ENCODE data around the gene NKAIN2.

NKAIN2 gene

DNA sequence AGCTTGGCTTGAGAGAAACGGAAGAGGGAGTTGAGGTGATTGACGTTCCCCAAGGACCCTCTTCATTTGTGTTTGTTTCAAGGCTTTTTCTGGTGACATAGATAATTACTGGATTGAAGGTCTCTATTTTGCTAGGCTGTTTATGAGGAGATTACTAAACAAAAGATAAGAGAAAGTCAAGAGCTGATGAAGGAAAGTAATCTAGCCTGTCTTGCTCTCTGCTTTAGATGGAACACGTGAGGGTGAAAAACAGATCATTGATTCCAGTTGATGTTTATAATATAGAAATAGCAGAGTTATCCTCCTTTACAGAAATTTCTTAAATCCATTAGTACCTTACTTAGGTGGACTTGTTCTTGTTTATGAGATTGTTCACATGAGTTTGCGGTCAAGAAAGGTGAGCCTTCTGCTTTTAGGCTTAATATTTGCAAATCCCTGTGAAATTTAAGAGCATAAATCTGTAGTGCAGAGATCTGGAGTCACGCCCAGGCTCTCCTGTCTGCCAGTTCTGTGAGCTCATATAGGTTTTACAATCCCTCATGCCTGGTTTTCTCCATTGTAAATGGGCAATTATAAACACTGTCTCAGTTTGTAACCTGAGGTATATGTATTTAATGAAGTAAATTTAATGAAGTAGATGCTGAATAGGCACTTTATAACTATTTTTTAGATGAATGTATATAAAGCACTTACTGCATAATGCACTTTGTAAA is 272.8 kb downstream of the NKAIN2 start (continued):
- TF ChIP-seq, protein P1, sequence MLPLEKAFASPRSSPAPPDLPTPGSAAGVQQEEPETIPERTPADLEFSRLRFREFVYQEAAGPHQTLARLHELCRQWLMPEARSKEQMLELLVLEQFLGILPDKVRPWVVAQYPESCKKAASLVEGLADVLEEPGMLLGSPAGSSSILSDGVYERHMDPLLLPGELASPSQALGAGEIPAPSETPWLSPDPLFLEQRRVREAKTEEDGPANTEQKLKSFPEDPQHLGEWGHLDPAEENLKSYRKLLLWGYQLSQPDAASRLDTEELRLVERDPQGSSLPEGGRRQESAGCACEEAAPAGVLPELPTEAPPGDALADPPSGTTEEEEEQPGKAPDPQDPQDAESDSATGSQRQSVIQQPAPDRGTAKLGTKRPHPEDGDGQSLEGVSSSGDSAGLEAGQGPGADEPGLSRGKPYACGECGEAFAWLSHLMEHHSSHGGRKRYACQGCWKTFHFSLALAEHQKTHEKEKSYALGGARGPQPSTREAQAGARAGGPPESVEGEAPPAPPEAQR (tag by site-specific recombination; IDR thresholded peaks at IDR 0.05): no peak
- TF ChIP-seq ZNF239 (tag by site-specific recombination; IDR thresholded peaks at IDR 0.05) (no peak), ZNF768 (tag by site-specific recombination; IDR thresholded peaks at IDR 0.05) (no peak), ZNF747 (tag by site-specific recombination; IDR thresholded peaks at IDR 0.05) (no peak), BCL11A (tag by site-specific recombination; IDR thresholded peaks at IDR 0.05; ENCODE audit: low read depth) (peak; percentile 72; the same call in 1 of the 2 replicates), ZNF391 (tag by site-specific recombination; IDR thresholded peaks at IDR 0.05; ENCODE audit: borderline replicate concordance, low read depth) (no peak), TRIM28 (IDR thresholded peaks at IDR 0.05; ENCODE audit: borderline replicate concordance, low read length) (peak; percentile 92), GLIS1 (tag by site-specific recombination; IDR thresholded peaks at IDR 0.05) (0 out of 2 replicates have a peak, but pooled peaks have one; percentile 39), ZNF610 (tag by site-specific recombination; IDR thresholded peaks at IDR 0.05; ENCODE audit: borderline replicate concordance) (0 out of 2 replicates have a peak, but pooled peaks have one; percentile 25), ZNF138 (tag by site-specific recombination; IDR thresholded peaks at IDR 0.05; ENCODE audit: borderline replicate concordance) (0 out of 2 replicates have a peak, but pooled peaks have one; percentile 39), SCRT1 (tag by site-specific recombination; IDR thresholded peaks at IDR 0.05; ENCODE audit: borderline replicate concordance) (0 out of 2 replicates have a peak, but pooled peaks have one; percentile 52), ZNF571 (tag by site-specific recombination; IDR thresholded peaks at IDR 0.05) (no peak)
- TF ChIP-seq, protein P2, sequence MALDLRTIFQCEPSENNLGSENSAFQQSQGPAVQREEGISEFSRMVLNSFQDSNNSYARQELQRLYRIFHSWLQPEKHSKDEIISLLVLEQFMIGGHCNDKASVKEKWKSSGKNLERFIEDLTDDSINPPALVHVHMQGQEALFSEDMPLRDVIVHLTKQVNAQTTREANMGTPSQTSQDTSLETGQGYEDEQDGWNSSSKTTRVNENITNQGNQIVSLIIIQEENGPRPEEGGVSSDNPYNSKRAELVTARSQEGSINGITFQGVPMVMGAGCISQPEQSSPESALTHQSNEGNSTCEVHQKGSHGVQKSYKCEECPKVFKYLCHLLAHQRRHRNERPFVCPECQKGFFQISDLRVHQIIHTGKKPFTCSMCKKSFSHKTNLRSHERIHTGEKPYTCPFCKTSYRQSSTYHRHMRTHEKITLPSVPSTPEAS (tag by site-specific recombination; IDR thresholded peaks at IDR 0.05): peak; percentile 48
- TF ChIP-seq, protein P3, sequence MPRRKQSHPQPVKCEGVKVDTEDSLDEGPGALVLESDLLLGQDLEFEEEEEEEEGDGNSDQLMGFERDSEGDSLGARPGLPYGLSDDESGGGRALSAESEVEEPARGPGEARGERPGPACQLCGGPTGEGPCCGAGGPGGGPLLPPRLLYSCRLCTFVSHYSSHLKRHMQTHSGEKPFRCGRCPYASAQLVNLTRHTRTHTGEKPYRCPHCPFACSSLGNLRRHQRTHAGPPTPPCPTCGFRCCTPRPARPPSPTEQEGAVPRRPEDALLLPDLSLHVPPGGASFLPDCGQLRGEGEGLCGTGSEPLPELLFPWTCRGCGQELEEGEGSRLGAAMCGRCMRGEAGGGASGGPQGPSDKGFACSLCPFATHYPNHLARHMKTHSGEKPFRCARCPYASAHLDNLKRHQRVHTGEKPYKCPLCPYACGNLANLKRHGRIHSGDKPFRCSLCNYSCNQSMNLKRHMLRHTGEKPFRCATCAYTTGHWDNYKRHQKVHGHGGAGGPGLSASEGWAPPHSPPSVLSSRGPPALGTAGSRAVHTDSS (tag by site-specific recombination; IDR thresholded peaks at IDR 0.05): peak; percentile 78
- TF ChIP-seq, protein P4, sequence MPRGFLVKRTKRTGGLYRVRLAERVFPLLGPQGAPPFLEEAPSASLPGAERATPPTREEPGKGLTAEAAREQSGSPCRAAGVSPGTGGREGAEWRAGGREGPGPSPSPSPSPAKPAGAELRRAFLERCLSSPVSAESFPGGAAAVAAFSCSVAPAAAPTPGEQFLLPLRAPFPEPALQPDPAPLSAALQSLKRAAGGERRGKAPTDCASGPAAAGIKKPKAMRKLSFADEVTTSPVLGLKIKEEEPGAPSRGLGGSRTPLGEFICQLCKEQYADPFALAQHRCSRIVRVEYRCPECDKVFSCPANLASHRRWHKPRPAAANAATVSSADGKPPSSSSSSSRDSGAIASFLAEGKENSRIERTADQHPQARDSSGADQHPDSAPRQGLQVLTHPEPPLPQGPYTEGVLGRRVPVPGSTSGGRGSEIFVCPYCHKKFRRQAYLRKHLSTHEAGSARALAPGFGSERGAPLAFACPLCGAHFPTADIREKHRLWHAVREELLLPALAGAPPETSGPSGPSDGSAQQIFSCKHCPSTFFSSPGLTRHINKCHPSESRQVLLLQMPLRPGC (tag by site-specific recombination; IDR thresholded peaks at IDR 0.05): peak; percentile 87
- TF ChIP-seq, protein P5, sequence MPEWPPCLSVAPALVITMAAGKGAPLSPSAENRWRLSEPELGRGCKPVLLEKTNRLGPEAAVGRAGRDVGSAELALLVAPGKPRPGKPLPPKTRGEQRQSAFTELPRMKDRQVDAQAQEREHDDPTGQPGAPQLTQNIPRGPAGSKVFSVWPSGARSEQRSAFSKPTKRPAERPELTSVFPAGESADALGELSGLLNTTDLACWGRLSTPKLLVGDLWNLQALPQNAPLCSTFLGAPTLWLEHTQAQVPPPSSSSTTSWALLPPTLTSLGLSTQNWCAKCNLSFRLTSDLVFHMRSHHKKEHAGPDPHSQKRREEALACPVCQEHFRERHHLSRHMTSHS (tag by site-specific recombination; IDR thresholded peaks at IDR 0.05): peak; percentile 25; the same call in 1 of the 2 replicates
- TF ChIP-seq, protein P6, sequence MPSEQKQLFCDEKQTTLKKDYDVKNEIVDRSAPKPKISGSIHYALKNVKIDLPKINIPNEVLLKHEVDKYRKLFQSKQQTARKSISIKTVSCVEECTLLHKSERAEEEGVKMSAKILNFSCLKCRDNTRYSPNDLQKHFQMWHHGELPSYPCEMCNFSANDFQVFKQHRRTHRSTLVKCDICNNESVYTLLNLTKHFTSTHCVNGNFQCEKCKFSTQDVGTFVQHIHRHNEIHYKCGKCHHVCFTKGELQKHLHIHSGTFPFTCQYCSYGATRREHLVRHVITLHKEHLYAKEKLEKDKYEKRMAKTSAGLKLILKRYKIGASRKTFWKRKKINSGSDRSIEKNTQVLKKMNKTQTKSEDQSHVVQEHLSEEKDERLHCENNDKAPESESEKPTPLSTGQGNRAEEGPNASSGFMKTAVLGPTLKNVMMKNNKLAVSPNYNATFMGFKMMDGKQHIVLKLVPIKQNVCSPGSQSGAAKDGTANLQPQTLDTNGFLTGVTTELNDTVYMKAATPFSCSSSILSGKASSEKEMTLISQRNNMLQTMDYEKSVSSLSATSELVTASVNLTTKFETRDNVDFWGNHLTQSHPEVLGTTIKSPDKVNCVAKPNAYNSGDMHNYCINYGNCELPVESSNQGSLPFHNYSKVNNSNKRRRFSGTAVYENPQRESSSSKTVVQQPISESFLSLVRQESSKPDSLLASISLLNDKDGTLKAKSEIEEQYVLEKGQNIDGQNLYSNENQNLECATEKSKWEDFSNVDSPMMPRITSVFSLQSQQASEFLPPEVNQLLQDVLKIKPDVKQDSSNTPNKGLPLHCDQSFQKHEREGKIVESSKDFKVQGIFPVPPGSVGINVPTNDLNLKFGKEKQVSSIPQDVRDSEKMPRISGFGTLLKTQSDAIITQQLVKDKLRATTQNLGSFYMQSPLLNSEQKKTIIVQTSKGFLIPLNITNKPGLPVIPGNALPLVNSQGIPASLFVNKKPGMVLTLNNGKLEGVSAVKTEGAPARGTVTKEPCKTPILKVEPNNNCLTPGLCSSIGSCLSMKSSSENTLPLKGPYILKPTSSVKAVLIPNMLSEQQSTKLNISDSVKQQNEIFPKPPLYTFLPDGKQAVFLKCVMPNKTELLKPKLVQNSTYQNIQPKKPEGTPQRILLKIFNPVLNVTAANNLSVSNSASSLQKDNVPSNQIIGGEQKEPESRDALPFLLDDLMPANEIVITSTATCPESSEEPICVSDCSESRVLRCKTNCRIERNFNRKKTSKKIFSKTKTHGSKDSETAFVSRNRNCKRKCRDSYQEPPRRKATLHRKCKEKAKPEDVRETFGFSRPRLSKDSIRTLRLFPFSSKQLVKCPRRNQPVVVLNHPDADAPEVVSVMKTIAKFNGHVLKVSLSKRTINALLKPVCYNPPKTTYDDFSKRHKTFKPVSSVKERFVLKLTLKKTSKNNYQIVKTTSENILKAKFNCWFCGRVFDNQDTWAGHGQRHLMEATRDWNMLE (tag by site-specific recombination; conservative IDR thresholded peaks at IDR 0.05; ENCODE audit: low read depth): 0 out of 2 replicates have a peak, but pooled peaks have one; percentile 25
- TF ChIP-seq, protein P7, sequence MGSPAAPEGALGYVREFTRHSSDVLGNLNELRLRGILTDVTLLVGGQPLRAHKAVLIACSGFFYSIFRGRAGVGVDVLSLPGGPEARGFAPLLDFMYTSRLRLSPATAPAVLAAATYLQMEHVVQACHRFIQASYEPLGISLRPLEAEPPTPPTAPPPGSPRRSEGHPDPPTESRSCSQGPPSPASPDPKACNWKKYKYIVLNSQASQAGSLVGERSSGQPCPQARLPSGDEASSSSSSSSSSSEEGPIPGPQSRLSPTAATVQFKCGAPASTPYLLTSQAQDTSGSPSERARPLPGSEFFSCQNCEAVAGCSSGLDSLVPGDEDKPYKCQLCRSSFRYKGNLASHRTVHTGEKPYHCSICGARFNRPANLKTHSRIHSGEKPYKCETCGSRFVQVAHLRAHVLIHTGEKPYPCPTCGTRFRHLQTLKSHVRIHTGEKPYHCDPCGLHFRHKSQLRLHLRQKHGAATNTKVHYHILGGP (tag by site-specific recombination; IDR thresholded peaks at IDR 0.05): no peak; the same call in 1 of the 2 replicates
- TF ChIP-seq, protein P8, sequence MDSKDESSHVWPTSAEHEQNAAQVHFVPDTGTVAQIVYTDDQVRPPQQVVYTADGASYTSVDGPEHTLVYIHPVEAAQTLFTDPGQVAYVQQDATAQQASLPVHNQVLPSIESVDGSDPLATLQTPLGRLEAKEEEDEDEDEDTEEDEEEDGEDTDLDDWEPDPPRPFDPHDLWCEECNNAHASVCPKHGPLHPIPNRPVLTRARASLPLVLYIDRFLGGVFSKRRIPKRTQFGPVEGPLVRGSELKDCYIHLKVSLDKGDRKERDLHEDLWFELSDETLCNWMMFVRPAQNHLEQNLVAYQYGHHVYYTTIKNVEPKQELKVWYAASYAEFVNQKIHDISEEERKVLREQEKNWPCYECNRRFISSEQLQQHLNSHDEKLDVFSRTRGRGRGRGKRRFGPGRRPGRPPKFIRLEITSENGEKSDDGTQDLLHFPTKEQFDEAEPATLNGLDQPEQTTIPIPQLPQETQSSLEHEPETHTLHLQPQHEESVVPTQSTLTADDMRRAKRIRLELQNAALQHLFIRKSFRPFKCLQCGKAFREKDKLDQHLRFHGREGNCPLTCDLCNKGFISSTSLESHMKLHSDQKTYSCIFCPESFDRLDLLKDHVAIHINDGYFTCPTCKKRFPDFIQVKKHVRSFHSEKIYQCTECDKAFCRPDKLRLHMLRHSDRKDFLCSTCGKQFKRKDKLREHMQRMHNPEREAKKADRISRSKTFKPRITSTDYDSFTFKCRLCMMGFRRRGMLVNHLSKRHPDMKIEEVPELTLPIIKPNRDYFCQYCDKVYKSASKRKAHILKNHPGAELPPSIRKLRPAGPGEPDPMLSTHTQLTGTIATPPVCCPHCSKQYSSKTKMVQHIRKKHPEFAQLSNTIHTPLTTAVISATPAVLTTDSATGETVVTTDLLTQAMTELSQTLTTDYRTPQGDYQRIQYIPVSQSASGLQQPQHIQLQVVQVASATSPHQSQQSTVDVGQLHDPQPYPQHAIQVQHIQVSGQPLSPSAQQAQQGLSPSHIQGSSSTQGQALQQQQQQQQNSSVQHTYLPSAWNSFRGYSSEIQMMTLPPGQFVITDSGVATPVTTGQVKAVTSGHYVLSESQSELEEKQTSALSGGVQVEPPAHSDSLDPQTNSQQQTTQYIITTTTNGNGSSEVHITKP (tag by site-specific recombination; IDR thresholded peaks at IDR 0.05): peak; percentile 32; the same call in 1 of the 2 replicates
